K562 (cell line): ENCODE results near the gene NBEAL2. TPM values are rescaled to one million over a fixed set of nuclear protein-coding genes. Genes with fewer than 3 reads are reported as not detected.

ENCODE experiments used
- EGR1 ChIP-seq: fragments of 450-650 bp; conservative IDR thresholded peaks from 2 replicates; pipeline ENCODE4 v1.6.1; 2017; ENCODE audit warnings: mild to moderate bottlenecking
- MCM5 ChIP-seq: fragments of 450-650 bp; IDR thresholded peaks from 2 replicates; pipeline ENCODE4 v1.6.1; 2016; ENCODE audit warnings: low read depth
- MCM7 ChIP-seq, 2 experiments: fragments of 450-650 bp; IDR thresholded peaks; 2 replicates each; pipeline ENCODE4 v1.6.1; 2016 to 2018
- MIER1 ChIP-seq: fragments of 450-650 bp; IDR thresholded peaks from 2 replicates; pipeline ENCODE4 v1.6.1; 2016; ENCODE audit warnings: antibody characterized with exemption, mild to moderate bottlenecking, low read depth
- NUFIP1 ChIP-seq: fragments of 450-650 bp; IDR thresholded peaks from 2 replicates; pipeline ENCODE4 v1.6.1; 2018; ENCODE audit not compliant: partially characterized antibody
- SMARCB1 ChIP-seq: IDR thresholded peaks from 2 replicates; pipeline ENCODE4 v1.6.1; 2011; ENCODE audit warnings: improper control_type of control experiment, low read depth; ENCODE audit not compliant: insufficient read length
- STAG1 ChIP-seq: sonication (generic); formaldehyde crosslinking; IDR thresholded peaks from 2 replicates; pipeline ENCODE4 v1.5.0; 2020; ENCODE audit warnings: missing genetic modification reagents, borderline replicate concordance
- UBTF ChIP-seq, 2 experiments: IDR thresholded peaks; 2 replicates each; pipeline ENCODE4 v1.6.1; 2012; ENCODE audit warnings: improper control_type of control experiment in 2 of 2, low read depth in 2 of 2, low read length in 2 of 2, borderline replicate concordance in 1 of 2
- ZBTB2 ChIP-seq: fragments of 450-650 bp; IDR thresholded peaks from 2 replicates; pipeline ENCODE4 v1.6.1; 2016; ENCODE audit warnings: antibody characterized with exemption
- ZKSCAN8 ChIP-seq: fragments of 200-800 bp; sonication (Bioruptor generic); IDR thresholded peaks from 2 replicates; pipeline ENCODE4 v1.6.1; 2016; ENCODE audit warnings: missing genetic modification characterization, missing compliant biosample characterization
- ZNF146 ChIP-seq: IDR thresholded peaks from one replicate; pipeline ENCODE4 v1.6.1; 2018; ENCODE audit warnings: missing compliant biosample characterization; ENCODE audit not compliant: unreplicated experiment
- ZNF395 ChIP-seq: fragments of 200-800 bp; sonication (Bioruptor generic); IDR thresholded peaks from 2 replicates; pipeline ENCODE4 v1.6.1; 2017; ENCODE audit warnings: missing genetic modification characterization, missing compliant biosample characterization
- ZNF408 ChIP-seq: fragments of 250-450 bp; sonication (Bioruptor Pico); IDR thresholded peaks from 2 replicates; pipeline ENCODE4 v1.4.0; 2020; ENCODE audit warnings: low read depth, mild to moderate bottlenecking, moderate library complexity
- ZNF436 ChIP-seq: fragments of 250-450, 450-650 bp; sonication (Bioruptor Pico); formaldehyde crosslinking; IDR thresholded peaks from 2 replicates; pipeline ENCODE4 v1.7.0; 2020; ENCODE audit warnings: mild to moderate bottlenecking
- polyA plus RNA-seq, 8 experiments: library from polyadenylated mRNA; depleted of rRNA in 4 of 8; stranded (reverse) in 5 of 8; unstranded in 3 of 8; fragments of >200 nt; fragmentation: Nextera tagmentation in 2 of 8; fragmentation: Illumina TruSeq in 1 of 8; extraction: Ambion mirVana in 2 of 8; extraction: Trizol in 1 of 8; gene quantifications; 2 replicates each; pipeline versions ENCODE4 v1.2.1 to v1.2.3, GENCODE V29; 2011 to 2014; ENCODE audit warnings: inconsistent platforms in 1 of 8, missing spikeins in 1 of 8
- total RNA-seq, 7 experiments: library from RNA; depleted of rRNA in 6 of 7; stranded (reverse); fragments of >200 nt in 6 of 7; fragmentation: Illumina TruSeq in 2 of 7; extraction: Trizol in 2 of 7; gene quantifications; 2 replicates each; pipeline versions ENCODE4 v1.2.1 to v1.2.3, GENCODE V29; 2011 to 2021; ENCODE audit warnings: low replicate concordance in 1 of 7
- TF ChIP-seq, protein P1 (sequence below): fragments of 450-650 bp; IDR thresholded peaks from one replicate; pipeline ENCODE4 v1.6.1; 2018; ENCODE audit warnings: mild to moderate bottlenecking, moderate library complexity; ENCODE audit not compliant: partially characterized antibody
- TF ChIP-seq, protein P2 (sequence below): sonication (generic); formaldehyde crosslinking; IDR thresholded peaks from 2 replicates; pipeline ENCODE4 v1.8.1; 2023; ENCODE audit warnings: missing genetic modification reagents, mild to moderate bottlenecking, borderline replicate concordance
- TF ChIP-seq, protein P3 (sequence below): fragments of 250-450 bp; sonication (Bioruptor Pico); IDR thresholded peaks from 2 replicates; pipeline ENCODE4 v1.8.0; 2022; ENCODE audit warnings: moderate library complexity, mild to moderate bottlenecking, inconsistent platforms

NBEAL2 gene
- total and polyA plus RNA-seq, 9 of the 15 experiments (the other 6 are each of a cell fraction or from before 2014, with no cell fraction given) = 0.06 to 114 (median 29.6) TPM

- peak; percentile 59; the same call in 1 of the 2 replicates for TF ChIP-seq ZNF395 (CRISPR knock-in tag)
- no peak for TF ChIP-seq STAG1
- no peak for TF ChIP-seq ZNF436 (CRISPR knock-in tag)
- no peak for TF ChIP-seq UBTF (IDR thresholded peaks at IDR 0.05; ENCODE audit: borderline replicate concordance in 1 of 2, low read depth in 2 of 2, low read length in 2 of 2)
- 0 out of 2 replicates have a peak, but pooled peaks have one; percentile 51 for TF ChIP-seq ZKSCAN8 (CRISPR knock-in tag)
- TF ChIP-seq, protein P1, sequence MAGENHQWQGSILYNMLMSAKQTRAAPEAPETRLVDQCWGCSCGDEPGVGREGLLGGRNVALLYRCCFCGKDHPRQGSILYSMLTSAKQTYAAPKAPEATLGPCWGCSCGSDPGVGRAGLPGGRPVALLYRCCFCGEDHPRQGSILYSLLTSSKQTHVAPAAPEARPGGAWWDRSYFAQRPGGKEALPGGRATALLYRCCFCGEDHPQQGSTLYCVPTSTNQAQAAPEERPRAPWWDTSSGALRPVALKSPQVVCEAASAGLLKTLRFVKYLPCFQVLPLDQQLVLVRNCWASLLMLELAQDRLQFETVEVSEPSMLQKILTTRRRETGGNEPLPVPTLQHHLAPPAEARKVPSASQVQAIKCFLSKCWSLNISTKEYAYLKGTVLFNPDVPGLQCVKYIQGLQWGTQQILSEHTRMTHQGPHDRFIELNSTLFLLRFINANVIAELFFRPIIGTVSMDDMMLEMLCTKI = no peak
- 0 out of 2 replicates have a peak, but pooled peaks have one; percentile 1 for TF ChIP-seq ZBTB2
- TF ChIP-seq, protein P2, sequence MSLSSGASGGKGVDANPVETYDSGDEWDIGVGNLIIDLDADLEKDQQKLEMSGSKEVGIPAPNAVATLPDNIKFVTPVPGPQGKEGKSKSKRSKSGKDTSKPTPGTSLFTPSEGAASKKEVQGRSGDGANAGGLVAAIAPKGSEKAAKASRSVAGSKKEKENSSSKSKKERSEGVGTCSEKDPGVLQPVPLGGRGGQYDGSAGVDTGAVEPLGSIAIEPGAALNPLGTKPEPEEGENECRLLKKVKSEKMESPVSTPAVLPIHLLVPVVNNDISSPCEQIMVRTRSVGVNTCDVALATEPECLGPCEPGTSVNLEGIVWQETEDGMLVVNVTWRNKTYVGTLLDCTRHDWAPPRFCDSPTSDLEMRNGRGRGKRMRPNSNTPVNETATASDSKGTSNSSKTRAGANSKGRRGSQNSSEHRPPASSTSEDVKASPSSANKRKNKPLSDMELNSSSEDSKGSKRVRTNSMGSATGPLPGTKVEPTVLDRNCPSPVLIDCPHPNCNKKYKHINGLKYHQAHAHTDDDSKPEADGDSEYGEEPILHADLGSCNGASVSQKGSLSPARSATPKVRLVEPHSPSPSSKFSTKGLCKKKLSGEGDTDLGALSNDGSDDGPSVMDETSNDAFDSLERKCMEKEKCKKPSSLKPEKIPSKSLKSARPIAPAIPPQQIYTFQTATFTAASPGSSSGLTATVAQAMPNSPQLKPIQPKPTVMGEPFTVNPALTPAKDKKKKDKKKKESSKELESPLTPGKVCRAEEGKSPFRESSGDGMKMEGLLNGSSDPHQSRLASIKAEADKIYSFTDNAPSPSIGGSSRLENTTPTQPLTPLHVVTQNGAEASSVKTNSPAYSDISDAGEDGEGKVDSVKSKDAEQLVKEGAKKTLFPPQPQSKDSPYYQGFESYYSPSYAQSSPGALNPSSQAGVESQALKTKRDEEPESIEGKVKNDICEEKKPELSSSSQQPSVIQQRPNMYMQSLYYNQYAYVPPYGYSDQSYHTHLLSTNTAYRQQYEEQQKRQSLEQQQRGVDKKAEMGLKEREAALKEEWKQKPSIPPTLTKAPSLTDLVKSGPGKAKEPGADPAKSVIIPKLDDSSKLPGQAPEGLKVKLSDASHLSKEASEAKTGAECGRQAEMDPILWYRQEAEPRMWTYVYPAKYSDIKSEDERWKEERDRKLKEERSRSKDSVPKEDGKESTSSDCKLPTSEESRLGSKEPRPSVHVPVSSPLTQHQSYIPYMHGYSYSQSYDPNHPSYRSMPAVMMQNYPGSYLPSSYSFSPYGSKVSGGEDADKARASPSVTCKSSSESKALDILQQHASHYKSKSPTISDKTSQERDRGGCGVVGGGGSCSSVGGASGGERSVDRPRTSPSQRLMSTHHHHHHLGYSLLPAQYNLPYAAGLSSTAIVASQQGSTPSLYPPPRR = no peak
- no peak for TF ChIP-seq ZNF146 (CRISPR knock-in tag)
- no peak for TF ChIP-seq MCM7 (IDR thresholded peaks at IDR 0.05)
- TF ChIP-seq, protein P3, sequence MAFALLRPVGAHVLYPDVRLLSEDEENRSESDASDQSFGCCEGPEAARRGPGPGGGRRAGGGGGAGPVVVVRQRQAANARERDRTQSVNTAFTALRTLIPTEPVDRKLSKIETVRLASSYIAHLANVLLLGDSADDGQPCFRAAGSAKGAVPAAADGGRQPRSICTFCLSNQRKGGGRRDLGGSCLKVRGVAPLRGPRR (CRISPR knock-in tag) = no peak
- no peak for TF ChIP-seq ZNF408 (CRISPR knock-in tag)
- TF ChIP-seq MIER1 = no peak
- no peak for TF ChIP-seq MCM5
- no peak for TF ChIP-seq SMARCB1
- TF ChIP-seq NUFIP1 = no peak
- TF ChIP-seq EGR1 = no peak
Observed at GRCh38 chr3:46947546-46947901, 31.9 kb upstream of the NBEAL2 start (continued).
